T-helper 1 cell (primary cell): ENCODE data around the gene CCNT1.
"Not testable (repeated sequence)": the region's sequence is repeated elsewhere in the genome, so short reads cannot be mapped to it uniquely, and the experiment has no call there.

Source experiments
- DNase-seq, 5 donors: peaks; one replicate each; pipeline ENCODE4 v3.0.0-alpha.2; 2012 to 2020

Gene CCNT1

DNA sequence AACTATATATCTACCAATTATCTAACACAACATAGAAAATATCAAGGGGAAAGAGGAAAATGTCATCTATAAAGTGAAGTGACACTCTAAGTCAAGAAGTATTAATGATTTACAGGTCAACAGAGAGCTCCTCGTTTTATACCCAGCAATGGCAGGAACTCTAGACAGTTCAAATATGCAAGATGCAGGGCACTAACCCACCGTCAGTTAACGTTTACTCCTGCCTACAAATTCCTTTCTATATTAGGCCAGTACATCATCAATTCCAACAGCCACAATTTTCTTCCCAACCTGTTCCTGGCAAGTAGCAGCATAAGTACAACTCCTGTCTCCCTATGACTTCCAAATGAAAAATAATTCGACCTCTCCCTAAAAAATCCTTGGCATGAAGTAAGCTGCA lies 25.5 kb downstream of the CCNT1 start:
- DNase-seq: no peak

DNA sequence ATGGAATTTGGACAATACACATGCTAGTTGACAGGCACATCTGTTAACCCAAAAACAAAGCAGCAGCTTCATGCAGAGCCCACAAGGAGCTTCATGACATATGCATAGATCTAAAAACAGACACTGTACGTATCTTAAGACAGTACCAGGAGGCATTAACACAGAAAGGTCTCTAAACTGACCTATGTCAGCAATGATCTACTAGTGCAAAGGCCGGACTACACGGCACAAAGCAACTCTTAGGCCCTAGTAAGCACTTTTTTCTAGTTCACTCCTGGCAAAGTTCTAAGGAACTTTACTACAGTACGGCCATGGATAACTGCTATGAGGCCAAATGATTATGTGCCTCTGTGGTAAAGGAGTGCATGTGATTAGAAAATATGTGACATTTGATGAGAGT lies 26.1 kb downstream of the CCNT1 start:
- no peak for DNase-seq

DNA sequence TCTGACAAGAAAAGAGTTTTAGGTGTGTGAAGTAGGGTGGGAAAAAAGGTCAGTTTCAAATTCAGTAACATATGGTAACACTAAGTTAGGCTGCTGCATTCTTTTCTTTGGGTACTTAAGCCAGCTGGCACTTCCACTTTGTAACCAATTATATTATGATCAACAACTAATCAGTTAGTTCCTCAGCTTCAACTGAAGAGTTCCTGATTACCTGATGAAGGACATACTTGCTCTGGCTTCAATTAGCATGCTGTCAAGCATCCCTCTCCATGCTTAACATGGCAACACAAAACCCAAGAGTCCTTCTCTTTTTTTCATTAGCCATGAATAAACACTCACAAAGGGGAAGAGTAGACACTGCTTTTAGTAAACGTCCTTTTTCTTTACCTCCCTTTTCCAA lies 27.7 kb downstream of the CCNT1 start:
- DNase-seq: no peak

- no peak for DNase-seq
These were observed 28.9 kb downstream of the CCNT1 start for GRCh38 chr12:48687592-48687991.

- no peak for DNase-seq
These were observed 29.7 kb downstream of the CCNT1 start for GRCh38 chr12:48686615-48687334.

- no peak for DNase-seq
These were observed 30.4 kb downstream of the CCNT1 start for GRCh38 chr12:48686037-48686595.

GRCh38 chr12:48683534-48683933 lies 33.0 kb downstream of the CCNT1 start:
- DNase-seq: no peak

DNA sequence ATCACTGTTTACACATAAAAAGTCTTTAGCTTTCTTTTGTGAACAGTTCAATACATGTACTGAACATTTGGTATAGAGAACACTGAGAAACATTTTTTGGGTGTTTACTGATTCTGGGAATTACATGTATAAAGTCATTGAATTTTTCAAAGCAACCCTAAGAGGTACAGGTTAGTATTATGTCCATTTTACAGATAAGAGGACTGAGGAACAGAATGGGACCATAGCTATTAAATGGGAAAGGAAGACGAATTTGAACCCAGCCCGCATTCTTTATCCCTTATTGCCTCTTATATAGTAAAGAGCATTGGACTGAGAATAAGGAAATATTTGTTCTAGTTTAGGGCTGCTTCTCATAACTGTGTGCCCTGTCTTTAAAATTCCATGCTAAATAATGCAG lies 33.6 kb downstream of the CCNT1 start:
- no peak for DNase-seq

- not testable (repeated sequence) for DNase-seq
These were observed 34.0 kb downstream of the CCNT1 start for GRCh38 chr12:48682533-48682905.

DNA sequence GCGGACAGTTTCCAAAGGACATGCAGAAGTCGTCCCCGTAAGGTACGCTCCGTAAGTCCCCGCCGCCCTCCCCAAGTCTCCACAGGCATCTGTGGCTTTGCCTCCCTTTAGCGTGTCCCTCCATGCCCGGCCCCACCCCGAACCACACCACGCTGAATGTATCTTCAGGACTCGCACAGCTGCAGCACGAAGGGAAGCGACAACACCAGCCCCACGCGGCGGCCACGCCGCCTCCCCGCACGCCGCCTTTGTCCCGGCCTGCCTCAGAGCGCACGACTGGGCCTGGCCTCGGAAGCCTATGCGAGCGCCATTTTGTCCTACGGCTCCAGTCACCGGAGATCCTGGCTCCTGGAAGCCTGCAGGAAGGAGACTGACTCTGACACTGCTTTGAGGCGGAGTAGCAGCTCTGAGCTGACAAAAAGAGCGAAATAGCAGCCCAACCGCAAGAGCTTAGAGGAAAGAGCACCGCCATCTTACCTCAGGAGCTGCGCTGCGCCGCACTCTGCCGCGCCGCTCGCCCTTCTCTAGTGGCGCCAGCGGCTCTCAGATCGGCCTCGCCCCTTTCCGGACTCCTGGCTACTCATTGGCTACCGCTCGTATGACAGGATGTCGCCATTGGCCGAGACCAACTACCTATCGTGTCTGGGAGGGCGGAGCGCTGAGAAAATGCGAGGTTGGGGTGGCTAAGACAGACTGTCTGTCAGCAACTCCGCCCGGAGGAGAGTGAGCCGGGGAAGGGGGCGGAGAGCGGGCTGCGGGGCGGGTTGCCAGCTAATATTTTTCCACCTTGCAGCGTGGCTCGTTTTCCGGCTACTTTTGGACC lies 34.6 kb downstream of the CCNT1 start, which contains the start of gene KANSL2:
KANSL2 (minus strand) TSS at position 529 of the 823 bp plus-strand sequence. CDS start 606 bp downstream, outside the sequence.
- DNase-seq: peak; percentile 92 to 98 (median 96)

GRCh38 chr12:48681399-48681709 lies 35.2 kb downstream of the CCNT1 start:
- DNase-seq: no peak

- no peak for DNase-seq
These were observed 35.6 kb downstream of the CCNT1 start for GRCh38 chr12:48680861-48681260.

GRCh38 chr12:48678551-48679185 lies 37.8 kb downstream of the CCNT1 start:
- DNase-seq: no peak

GRCh38 chr12:48671231-48671856 lies 45.2 kb downstream of the CCNT1 start:
- DNase-seq: no peak

DNA sequence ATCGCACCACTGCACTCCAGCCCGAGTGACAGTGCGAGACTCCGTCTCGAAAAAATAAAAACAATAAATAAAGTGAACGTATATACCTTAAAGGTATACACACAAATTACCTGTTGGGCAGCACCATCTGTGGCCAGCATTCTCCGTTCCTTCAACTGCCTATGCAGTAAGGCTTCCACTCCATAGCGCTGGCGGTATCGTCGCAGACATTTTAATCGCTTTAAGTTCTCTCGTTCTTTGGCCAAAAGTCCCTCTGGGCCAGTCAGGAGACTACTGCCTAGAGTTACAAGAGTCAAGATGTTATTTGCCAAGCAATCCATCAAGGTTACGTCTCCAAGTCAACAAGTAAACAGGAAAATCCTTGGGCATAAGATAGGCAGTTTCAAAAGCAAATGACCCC lies 47.5 kb downstream of the CCNT1 start:
- DNase-seq: no peak

- DNase-seq: no peak
These were observed 56.6 kb downstream of the CCNT1 start for GRCh38 chr12:48659863-48660262.

GRCh38 chr12:48651681-48652080 lies 64.8 kb downstream of the CCNT1 start:
- no peak for DNase-seq

- not testable (repeated sequence) for DNase-seq
These were observed 71.2 kb downstream of the CCNT1 start for GRCh38 chr12:48645354-48645753.

- no peak for DNase-seq
These were observed 73.5 kb downstream of the CCNT1 start for GRCh38 chr12:48643011-48643410.

- DNase-seq: not testable (repeated sequence)
These were observed 74.6 kb downstream of the CCNT1 start for GRCh38 chr12:48641752-48642555.

DNA sequence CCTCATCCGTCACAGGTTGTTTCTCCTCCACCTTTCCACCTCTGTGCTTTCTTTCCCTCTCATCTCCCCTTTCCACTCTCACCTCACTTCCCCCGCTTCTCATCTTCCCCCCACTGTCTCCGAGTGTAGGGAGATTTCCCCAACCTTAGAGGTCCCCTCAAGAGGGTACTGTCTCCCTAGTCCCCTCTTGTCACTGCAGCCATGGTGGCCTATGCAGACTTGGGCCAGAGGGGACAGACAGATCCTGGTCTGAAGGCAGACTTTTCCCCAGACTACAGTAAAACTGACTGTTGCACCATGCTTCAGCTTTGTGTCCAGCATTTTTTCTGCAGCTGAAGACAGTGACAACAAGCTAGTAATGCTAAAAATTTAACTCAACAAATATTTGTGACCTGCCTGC lies 75.7 kb downstream of the CCNT1 start:
- no peak for DNase-seq

- DNase-seq: no peak
These were observed 76.1 kb downstream of the CCNT1 start for GRCh38 chr12:48640428-48640827.
